GM21367 (cell line): ENCODE results near the gene NAIP.
A peak's percentile ranks its signal among the peaks of the same experiment; 100 is the strongest.
"Not testable (repeated sequence)": the region's sequence is repeated elsewhere in the genome, so short reads cannot be mapped to it uniquely, and the experiment has no call there.

ENCODE experiments used
- ATAC-seq: cut with Tn5 transposase; IDR thresholded peaks from one replicate; pipeline ENCODE4 v1.9.1; 2021; ENCODE audit not compliant: unreplicated experiment

Gene NAIP

GRCh38 chr5:71025289-71025953, at the start of gene NAIP:
Gene NAIP, minus strand, starts transcription at chr5:71025339. Its CDS starts 12,424 bp downstream, at chr5:71012915.
- not testable (repeated sequence) for ATAC-seq

GRCh38 chr5:71067262-71067928, 42.3 kb upstream of the NAIP start, which contains the start of gene GTF2H2:
Gene GTF2H2, minus strand, starts transcription at chr5:71067676. Its CDS starts 4,913 bp downstream, at chr5:71062763.
- ATAC-seq: peak; percentile 93

GRCh38 chr5:71061322-71061721, 36.2 kb upstream of the NAIP start:
- ATAC-seq: not testable (repeated sequence)

- ATAC-seq: not testable (repeated sequence)
These were observed 34.3 kb upstream of the NAIP start for GRCh38 chr5:71059426-71059825.

GRCh38 chr5:71044808-71045207, 19.7 kb upstream of the NAIP start:
- ATAC-seq: not testable (repeated sequence)

GRCh38 chr5:71044128-71044527, 19.0 kb upstream of the NAIP start:
- not testable (repeated sequence) for ATAC-seq

- not testable (repeated sequence) for ATAC-seq
These were observed 6.1 kb upstream of the NAIP start for GRCh38 chr5:71031046-71031776.

- ATAC-seq: not testable (repeated sequence)
These were observed 4.5 kb downstream of the NAIP start for GRCh38 chr5:71020643-71021042.

- ATAC-seq: not testable (repeated sequence)
These were observed 6.6 kb downstream of the NAIP start for GRCh38 chr5:71018376-71019005.

- no peak for ATAC-seq
These were observed 11.0 kb downstream of the NAIP start for GRCh38 chr5:71014176-71014575.

GRCh38 chr5:71013575-71013974, 11.6 kb downstream of the NAIP start:
- no peak for ATAC-seq

GRCh38 chr5:71011194-71011792, 13.8 kb downstream of the NAIP start:
- no peak for ATAC-seq

GRCh38 chr5:71006983-71007382, 18.2 kb downstream of the NAIP start:
- not testable (repeated sequence) for ATAC-seq

GRCh38 chr5:70984882-70985281, 40.3 kb downstream of the NAIP start:
- ATAC-seq: not testable (repeated sequence)

- ATAC-seq: not testable (repeated sequence)
These were observed 57.9 kb downstream of the NAIP start for GRCh38 chr5:70967220-70967619.

GRCh38 chr5:70964531-70964930, 60.6 kb downstream of the NAIP start:
- ATAC-seq: not testable (repeated sequence)

- not testable (repeated sequence) for ATAC-seq
These were observed 72.1 kb downstream of the NAIP start for GRCh38 chr5:70953068-70953467.

GRCh38 chr5:70932560-70932959, 92.6 kb downstream of the NAIP start:
- not testable (repeated sequence) for ATAC-seq

GRCh38 chr5:70931709-70932368, 93.3 kb downstream of the NAIP start:
- not testable (repeated sequence) for ATAC-seq

GRCh38 chr5:70925211-70925562, 100.0 kb downstream of the NAIP start:
- ATAC-seq: not testable (repeated sequence)
